Testis (tissue), 2 donors: ENCODE data around the gene NCOA4.

Experiments
- POLR2A ChIP-seq: fragments of 450-650 bp; IDR thresholded peaks from one replicate; pipeline ENCODE4 v1.6.1; 2017; ENCODE audit warnings: antibody characterized with exemption, mild to moderate bottlenecking, moderate library complexity
- TF ChIP-seq, protein P1 (sequence below), 3 experiments: fragments of 450-650 bp in 2 of 3; fragments of 200-600 bp in 1 of 3; sonication (generic) in 1 of 3; IDR thresholded peaks; one replicate each; pipeline ENCODE4 v1.5.1; 2016 to 2019; ENCODE audit warnings: antibody characterized with exemption in 3 of 3, mild to moderate bottlenecking in 2 of 3, moderate library complexity in 1 of 3

DNA sequence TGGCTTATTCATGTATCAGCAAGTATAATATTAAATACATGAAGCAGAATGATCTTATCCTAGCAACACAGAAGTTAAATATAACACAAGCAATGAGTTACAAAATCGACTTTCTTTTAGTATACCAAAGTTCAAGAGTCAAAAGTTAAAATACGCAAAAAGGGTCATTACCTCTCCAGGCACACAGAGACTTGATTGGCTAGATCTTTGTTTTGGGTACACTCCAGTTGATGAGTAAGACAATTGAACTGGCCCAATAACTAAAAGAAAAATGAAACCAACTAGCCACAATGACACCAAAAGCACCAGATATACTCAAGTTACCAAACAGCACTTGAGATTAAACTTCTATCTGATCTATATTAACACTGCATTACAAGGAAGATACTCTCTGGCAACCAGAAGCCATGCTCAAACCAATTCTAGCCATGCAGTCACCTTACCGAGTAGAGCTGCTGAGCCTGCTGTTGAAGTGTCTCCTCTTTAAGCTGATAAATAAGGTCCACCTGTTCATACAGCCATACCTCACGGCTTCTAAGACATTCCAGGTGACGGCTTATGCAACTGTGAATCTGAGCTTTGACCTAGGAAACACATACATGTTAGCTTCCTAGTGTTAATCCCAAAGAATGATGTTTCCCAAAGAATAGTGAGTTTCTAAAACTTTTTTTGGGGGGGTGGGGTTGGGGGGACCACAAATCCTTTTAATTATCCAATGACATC lies 15.6 kb downstream of the NCOA4 start:
- TF ChIP-seq, protein P1, sequence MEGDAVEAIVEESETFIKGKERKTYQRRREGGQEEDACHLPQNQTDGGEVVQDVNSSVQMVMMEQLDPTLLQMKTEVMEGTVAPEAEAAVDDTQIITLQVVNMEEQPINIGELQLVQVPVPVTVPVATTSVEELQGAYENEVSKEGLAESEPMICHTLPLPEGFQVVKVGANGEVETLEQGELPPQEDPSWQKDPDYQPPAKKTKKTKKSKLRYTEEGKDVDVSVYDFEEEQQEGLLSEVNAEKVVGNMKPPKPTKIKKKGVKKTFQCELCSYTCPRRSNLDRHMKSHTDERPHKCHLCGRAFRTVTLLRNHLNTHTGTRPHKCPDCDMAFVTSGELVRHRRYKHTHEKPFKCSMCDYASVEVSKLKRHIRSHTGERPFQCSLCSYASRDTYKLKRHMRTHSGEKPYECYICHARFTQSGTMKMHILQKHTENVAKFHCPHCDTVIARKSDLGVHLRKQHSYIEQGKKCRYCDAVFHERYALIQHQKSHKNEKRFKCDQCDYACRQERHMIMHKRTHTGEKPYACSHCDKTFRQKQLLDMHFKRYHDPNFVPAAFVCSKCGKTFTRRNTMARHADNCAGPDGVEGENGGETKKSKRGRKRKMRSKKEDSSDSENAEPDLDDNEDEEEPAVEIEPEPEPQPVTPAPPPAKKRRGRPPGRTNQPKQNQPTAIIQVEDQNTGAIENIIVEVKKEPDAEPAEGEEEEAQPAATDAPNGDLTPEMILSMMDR (IDR thresholded peaks at IDR 0.05): no peak
- no peak for TF ChIP-seq POLR2A
